Gastroesophageal sphincter (tissue), 3 donors: ENCODE data around the gene GIMAP2.

Experiments
- CTCF ChIP-seq, 4 experiments: fragments of 200-600 bp in 2 of 4; fragments of 450-650 bp in 2 of 4; sonication (generic) in 1 of 4; IDR thresholded peaks; one replicate each; pipeline ENCODE4 v1.5.1; 2017 to 2019; ENCODE audit warnings: antibody characterized with exemption in 4 of 4, mild to moderate bottlenecking in 2 of 4, moderate library complexity in 2 of 4
- EP300 ChIP-seq: sonication (generic); formaldehyde crosslinking; IDR thresholded peaks from one replicate; pipeline ENCODE4 v1.6.1; 2017; ENCODE audit warnings: antibody characterized with exemption, mild to moderate bottlenecking
- POLR2A ChIP-seq, 2 donors: fragments of 450-650 bp; IDR thresholded peaks; one replicate each; pipeline ENCODE4 v1.6.1; 2017; ENCODE audit warnings: antibody characterized with exemption in 2 of 2, mild to moderate bottlenecking in 2 of 2, moderate library complexity in 1 of 2
- POLR2AphosphoS5 ChIP-seq: sonication (generic); formaldehyde crosslinking; IDR thresholded peaks from one replicate; pipeline ENCODE4 v1.6.1; 2017; ENCODE audit warnings: antibody characterized with exemption

GRCh38 chr7:150732786-150733481 lies 47.4 kb downstream of the GIMAP2 start:
- TF ChIP-seq CTCF (IDR thresholded peaks at IDR 0.05) = no peak
- TF ChIP-seq POLR2A (IDR thresholded peaks at IDR 0.05) = no peak
- TF ChIP-seq POLR2AphosphoS5 = no peak
- TF ChIP-seq EP300 = no peak
